Myometrial cell (primary cell): ENCODE results near the gene MAST4. TPM values are rescaled to one million over a fixed set of nuclear protein-coding genes. Genes with fewer than 3 reads are reported as not detected.

Source experiments
- total RNA-seq: library from RNA; depleted of rRNA; stranded (reverse); fragments of >200 nt; gene quantifications from 2 replicates; pipeline ENCODE4 v1.2.3, GENCODE V29; 2015

Gene MAST4
- 7.2 and 12.6 TPM in 2 replicates for total RNA-seq

DNA sequence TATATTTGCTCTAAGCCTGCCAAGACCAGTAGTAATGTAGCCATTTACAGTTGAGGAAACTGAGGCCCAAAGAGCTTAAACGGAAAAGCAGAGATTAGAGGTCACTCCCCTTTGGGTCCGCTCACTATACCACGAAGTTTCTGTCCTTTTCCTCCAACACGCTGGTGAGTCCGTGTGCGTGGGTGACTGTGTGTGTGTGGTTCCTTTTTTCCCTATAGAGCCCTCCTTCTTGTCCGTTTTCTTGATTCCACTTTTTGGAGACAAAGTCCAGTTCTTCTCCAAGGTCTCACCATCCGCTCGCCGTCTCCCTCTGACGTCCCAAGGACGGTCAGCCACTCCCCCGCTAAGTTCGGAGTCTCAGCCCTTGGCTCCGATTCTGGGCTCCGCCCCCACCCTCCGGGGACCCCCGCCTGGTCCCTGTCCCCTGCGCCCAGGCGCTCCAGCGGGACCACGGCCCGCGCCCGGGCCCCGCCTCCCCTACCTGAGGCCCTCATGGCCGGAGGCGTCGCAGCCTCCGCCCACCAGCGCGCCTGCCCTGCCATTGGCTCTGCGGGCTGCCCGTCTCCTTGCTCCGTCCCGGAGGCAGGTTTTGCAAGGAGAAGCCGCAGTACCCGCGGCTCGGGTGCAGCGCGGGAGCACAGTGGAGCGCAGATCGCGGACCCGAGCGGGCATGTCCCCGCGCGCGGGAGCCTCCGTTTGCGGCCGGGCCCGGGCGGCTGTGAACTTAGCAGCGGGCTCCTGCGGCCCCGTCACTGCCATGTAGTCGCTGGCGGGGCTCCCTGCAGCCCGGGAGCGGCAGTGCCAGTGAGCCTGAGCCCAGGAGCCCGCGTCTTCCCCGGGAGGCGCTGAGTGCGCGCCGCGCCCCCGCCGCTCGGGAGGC is at the start of gene MAST4:
Gene MAST4, plus strand, starts transcription at position 638 of the 880 bp plus-strand sequence. CDS start 263 bp downstream, outside the sequence.

DNA sequence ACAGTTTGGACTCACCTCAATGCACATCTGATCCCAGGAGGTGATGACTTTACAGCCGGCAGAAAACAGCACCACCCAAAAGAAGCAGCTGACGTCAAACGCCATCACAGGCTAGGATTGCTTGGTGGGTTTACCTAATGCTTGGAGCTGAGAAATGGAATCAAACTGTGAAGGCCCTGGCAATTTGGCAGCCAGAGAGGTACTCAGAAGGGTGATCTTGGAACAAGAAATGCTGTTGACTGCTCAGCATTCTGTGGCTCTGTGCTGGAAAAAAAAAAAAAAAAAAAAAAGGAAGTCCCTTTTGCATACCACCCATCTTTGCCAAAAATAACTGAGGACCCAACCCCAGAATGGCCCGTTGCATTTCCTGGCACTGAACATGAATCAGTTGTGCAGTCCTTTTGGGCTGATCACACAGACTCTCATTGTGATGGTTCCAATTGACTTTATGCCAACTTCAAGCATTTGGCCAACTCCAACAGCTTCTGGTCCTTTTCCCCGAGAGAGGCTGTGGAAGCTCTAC is 600.4 kb downstream of the MAST4 start, which contains the start of gene CD180:
Gene CD180, minus strand, starts transcription at position 263 of the 523 bp plus-strand sequence. Its CDS starts 158 bp downstream, at position 105.

